ENCODE measurements around the gene ARHGAP9.

Gene ARHGAP9

DNA sequence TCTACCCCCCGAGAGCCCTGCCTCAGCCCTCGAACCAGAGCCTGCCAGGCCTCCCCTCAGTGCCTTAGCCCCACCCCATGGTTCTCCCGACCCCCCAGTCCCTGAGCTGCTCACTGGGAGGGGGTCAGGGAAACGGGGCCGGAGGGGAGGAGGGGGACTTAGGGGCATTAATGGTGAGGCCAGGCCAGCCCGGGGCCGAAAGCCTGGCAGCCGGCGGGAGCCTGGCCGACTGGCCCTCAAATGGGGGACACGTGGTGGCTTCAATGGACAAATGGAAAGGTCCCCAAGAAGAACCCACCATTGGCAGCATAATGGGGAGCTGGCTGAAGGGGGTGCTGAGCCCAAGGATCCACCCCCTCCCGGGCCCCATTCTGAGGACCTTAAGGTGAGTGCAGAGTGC is 48.5 kb upstream of the ARHGAP9 start:
- H3K9me3 ChIP-seq (ENCODE audit: control insufficient read depth, insufficient read depth, low read depth, low read length), result no peaks in the 10 kb centered on the region
- ChIA-PET POLR2A (interaction anchor here (0.6 kb wide), 2 partner anchors 10 to 17 kb away, joined by 3 read pairs; no protein-coding TSS in a partner anchor), CTCF (no interaction called here)
- no peak overlapping the region for H3K4me3 ChIP-seq (ENCODE audit: low read depth, low read length)
- peaks cover 14 to 91% of the 10 kb centered on the region in 2 experiments; a peak in 2 of 3 replicates for H3K36me3 ChIP-seq (ENCODE audit: control insufficient read depth in 2 of 2, insufficient read depth in 1 of 2, low read length in 2 of 2)
- TF ChIP-seq ZNF560 (tag by site-specific recombination; IDR thresholded peaks at IDR 0.05; ENCODE audit: borderline replicate concordance) (no peak), ZNF548 (tag by site-specific recombination; IDR thresholded peaks at IDR 0.05) (no peak), ZBTB8A (tag by site-specific recombination; IDR thresholded peaks at IDR 0.05) (no peak), ZNF311 (tag by site-specific recombination; IDR thresholded peaks at IDR 0.05; ENCODE audit: borderline replicate concordance) (no peak), GLIS2 (tag by site-specific recombination; IDR thresholded peaks at IDR 0.05) (peak; percentile 0; the same call in 1 of the 2 replicates), ZNF112 (tag by site-specific recombination; IDR thresholded peaks at IDR 0.05) (no peak)
- no peak overlapping the region for H3K27ac ChIP-seq (ENCODE audit: extremely low read depth, low read depth, low read length)
- H3K4me1 ChIP-seq (ENCODE audit: control insufficient read depth, insufficient read depth, low read length), result no peaks in the 10 kb centered on the region

- ChIA-PET CTCF (interaction anchor here (0.7 kb wide), 1 partner anchor 208 kb away, joined by 3 read pairs; no protein-coding TSS in a partner anchor), POLR2A (interaction anchor here (1.4 kb wide), 1 partner anchor 10 kb away, joined by 4 read pairs; no protein-coding TSS in a partner anchor)
- no peaks in the 10 kb centered on the region; the same call in 1 of the 2 replicates for H3K4me1 ChIP-seq (ENCODE audit: control insufficient read depth, insufficient read depth, low read length)
- no peak overlapping the region for H3K27ac ChIP-seq (ENCODE audit: extremely low read depth, low read depth, low read length)
- H3K36me3 ChIP-seq (ENCODE audit: control insufficient read depth in 2 of 2, insufficient read depth in 1 of 2, low read length in 2 of 2), result peaks cover 8 to 81% of the 10 kb centered on the region in 2 experiments; a peak in 1 of 3 replicates
- no peaks in the 10 kb centered on the region for H3K9me3 ChIP-seq (ENCODE audit: control insufficient read depth, insufficient read depth, low read depth, low read length)
- TF ChIP-seq, protein P1, sequence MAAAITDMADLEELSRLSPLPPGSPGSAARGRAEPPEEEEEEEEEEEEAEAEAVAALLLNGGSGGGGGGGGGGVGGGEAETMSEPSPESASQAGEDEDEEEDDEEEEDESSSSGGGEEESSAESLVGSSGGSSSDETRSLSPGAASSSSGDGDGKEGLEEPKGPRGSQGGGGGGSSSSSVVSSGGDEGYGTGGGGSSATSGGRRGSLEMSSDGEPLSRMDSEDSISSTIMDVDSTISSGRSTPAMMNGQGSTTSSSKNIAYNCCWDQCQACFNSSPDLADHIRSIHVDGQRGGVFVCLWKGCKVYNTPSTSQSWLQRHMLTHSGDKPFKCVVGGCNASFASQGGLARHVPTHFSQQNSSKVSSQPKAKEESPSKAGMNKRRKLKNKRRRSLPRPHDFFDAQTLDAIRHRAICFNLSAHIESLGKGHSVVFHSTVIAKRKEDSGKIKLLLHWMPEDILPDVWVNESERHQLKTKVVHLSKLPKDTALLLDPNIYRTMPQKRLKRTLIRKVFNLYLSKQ (tag by site-specific recombination; IDR thresholded peaks at IDR 0.05; ENCODE audit: borderline replicate concordance), result no peak
- TF ChIP-seq GLIS1 (tag by site-specific recombination; IDR thresholded peaks at IDR 0.05), result peak; percentile 91
- peak; percentile 8; the same call in 1 of the 2 replicates for TF ChIP-seq GLIS2 (tag by site-specific recombination; IDR thresholded peaks at IDR 0.05)
- TF ChIP-seq SP7 (tag by site-specific recombination; IDR thresholded peaks at IDR 0.05), result no peak
- no peak for TF ChIP-seq ZNF404 (tag by site-specific recombination; IDR thresholded peaks at IDR 0.05)
- no peak for TF ChIP-seq OVOL3 (tag by site-specific recombination; IDR thresholded peaks at IDR 0.05)
- TF ChIP-seq ZXDB (tag by site-specific recombination; IDR thresholded peaks at IDR 0.05), result no peak
- H3K4me3 ChIP-seq (ENCODE audit: low read depth, low read length), result no peak overlapping the region
These were observed 47.5 kb upstream of the ARHGAP9 start for GRCh38 chr12:57527184-57527583.

DNA sequence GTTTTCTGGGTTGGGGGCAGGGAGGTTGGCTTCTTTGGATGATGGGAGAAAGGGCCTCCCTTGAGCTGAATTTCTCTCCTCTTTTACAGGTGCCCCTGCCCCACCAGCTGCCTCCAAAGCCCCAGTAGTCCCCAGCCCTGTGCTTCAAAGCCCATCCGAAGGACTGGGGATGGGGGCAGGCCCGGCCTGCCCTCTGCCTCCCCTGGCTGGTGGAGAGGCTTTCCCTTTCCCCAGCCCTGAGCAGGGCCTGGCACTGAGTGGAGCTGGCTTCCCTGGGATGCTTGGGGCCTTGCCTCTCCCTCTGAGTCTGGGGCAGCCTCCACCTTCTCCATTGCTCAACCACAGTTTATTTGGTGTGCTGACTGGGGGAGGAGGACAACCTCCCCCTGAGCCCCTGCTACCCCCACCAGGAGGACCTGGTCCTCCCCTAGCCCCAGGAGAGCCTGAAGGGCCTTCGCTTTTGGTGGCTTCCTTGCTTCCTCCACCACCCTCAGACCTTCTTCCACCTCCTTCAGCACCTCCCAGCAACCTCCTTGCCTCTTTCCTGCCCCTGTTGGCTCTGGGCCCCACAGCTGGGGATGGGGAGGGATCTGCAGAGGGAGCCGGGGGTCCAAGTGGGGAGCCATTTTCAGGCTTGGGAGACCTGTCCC is 46.9 kb upstream of the ARHGAP9 start:
- no peak overlapping the region for H3K4me3 ChIP-seq (ENCODE audit: low read depth, low read length)
- H3K36me3 ChIP-seq (ENCODE audit: control insufficient read depth in 2 of 2, insufficient read depth in 1 of 2, low read length in 2 of 2), result peaks cover 8 to 75% of the 10 kb centered on the region in 2 experiments; a peak in 1 of 3 replicates
- ChIA-PET CTCF (interaction anchor here (0.7 kb wide), 1 partner anchor 209 kb away, joined by 3 read pairs; no protein-coding TSS in a partner anchor), POLR2A (interaction anchor here (1.4 kb wide), 1 partner anchor 9 kb away, joined by 4 read pairs; no protein-coding TSS in a partner anchor)
- no peaks in the 10 kb centered on the region for H3K9me3 ChIP-seq (ENCODE audit: control insufficient read depth, insufficient read depth, low read depth, low read length)
- H3K4me1 ChIP-seq (ENCODE audit: control insufficient read depth, insufficient read depth, low read length), result peaks cover 6% of the 10 kb centered on the region
- H3K27ac ChIP-seq (ENCODE audit: extremely low read depth, low read depth, low read length), result no peak overlapping the region
- TF ChIP-seq KLF1 (tag by site-specific recombination; IDR thresholded peaks at IDR 0.05) (no peak), GLIS2 (tag by site-specific recombination; IDR thresholded peaks at IDR 0.05) (peak; percentile 56), ZNF629 (tag by site-specific recombination; IDR thresholded peaks at IDR 0.05) (no peak), ZNF398 (tag by site-specific recombination; IDR thresholded peaks at IDR 0.05) (peak; percentile 68), GLIS1 (tag by site-specific recombination; IDR thresholded peaks at IDR 0.05) (peak; percentile 85), ZNF292 (tag by site-specific recombination; IDR thresholded peaks at IDR 0.05; ENCODE audit: borderline replicate concordance, low read depth) (no peak)

Data from HEK293 (cell line).